Heart left ventricle (tissue), 13 donors: ENCODE results near the gene SMARCD3.

Experiments
- CTCF ChIP-seq, 12 donors: fragments of 200-600 bp; sonication (generic) in 4 of 12; IDR thresholded peaks; one replicate each; pipeline versions ENCODE4 v1.5.0 to v1.8.0; 2018 to 2022; ENCODE audit warnings: antibody characterized with exemption in 12 of 12, mild to moderate bottlenecking in 5 of 12
- POLR2A ChIP-seq, 2 donors: fragments of 450-650 bp; IDR thresholded peaks; one replicate each; pipeline ENCODE4 v1.6.1; 2017; ENCODE audit warnings: antibody characterized with exemption in 2 of 2, mild to moderate bottlenecking in 2 of 2, moderate library complexity in 2 of 2
- donor health status: ischemic (EF 13 %, LVEDD 7.1; RV severe dilation, severe dysfunction).
- donor health status: DM: no; HTN: yes; CAD: no.
- donor health status: DM: no; HTN: no; CAD: no.
- donor health status: ischemic (EF 25% LVEDD 6.9; RV normal size, moderate dysfunction).
- donor health status: ischemic (EF 25% LVEDD 5.7; RV mildly dilated, moderate dysfunction).
- donor health status: ischemic (EF 35%, LVEDD 5.7; RV mildly dilated, moderate dysfunction).
- donor health status: nonischemic (EF 11% LVEDD 7.7; RV severe dilation, severe dysfunction).
- donor health status: DM: yes; HTN: yes; CAD: no.
- donor health status: PGD.
- donor health status: ischemic (EF 29% LVEDD 5.4; RV normal size, mild dysfunction).
- donor health status: nonischemic (EF 23%, LVEDD 6.1; RV moderate dilation, normal function).

GRCh38 chr7:151296202-151296992 is 47.9 kb upstream of the SMARCD3 start:
- TF ChIP-seq CTCF (IDR thresholded peaks at IDR 0.05) (no peak), POLR2A (IDR thresholded peaks at IDR 0.05) (no peak)
